ENCODE measurements around the gene TSHZ2. TPM values are rescaled to one million over a fixed set of nuclear protein-coding genes. Genes with fewer than 3 reads are reported as not detected.

Gene TSHZ2
- total and polyA plus RNA-seq, 2 donors (not counting 3 experiments of a cell fraction or from before 2014, with no cell fraction given): not detected

DNA sequence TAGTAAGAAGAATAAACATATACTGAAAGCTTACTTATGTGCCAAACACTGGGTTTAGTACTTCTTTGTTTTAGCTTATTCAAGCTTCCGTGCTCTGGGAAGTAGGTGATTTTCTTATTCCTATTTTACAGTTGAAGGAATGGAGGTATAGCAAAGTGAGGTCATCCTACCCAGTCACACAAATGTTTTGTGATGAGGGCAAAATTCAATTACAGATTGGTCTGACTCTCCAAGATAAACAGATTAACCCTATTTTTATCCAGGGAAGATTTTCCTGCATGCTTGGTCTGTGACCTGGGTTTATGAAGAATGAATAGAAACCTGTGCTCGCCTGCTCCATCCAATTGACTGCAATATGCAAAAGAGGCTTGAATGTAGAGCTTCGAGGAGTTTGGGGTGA lies 311.4 kb downstream of the TSHZ2 start:
- no peak overlapping the region for H3K27ac ChIP-seq (ENCODE audit: insufficient read depth, low read depth, low read length)
- BruUV-seq (replicated peaks): no TSS peak
- no peak overlapping the region for H3K4me2 ChIP-seq (ENCODE audit: insufficient read depth, low read length)

More for the DNA sequence above, 311.4 kb downstream of the TSHZ2 start:
- no peaks in the 10 kb centered on the region for H4K20me1 ChIP-seq (replicated peaks; ENCODE audit: control insufficient read depth, extremely low read depth, insufficient read depth, low read length)
- dilution Hi-C loops (cut with MboI; ENCODE audit: extremely low pct_ligation_motif_present, low sequenced_read_pairs): no loop called here
- CTCF ChIA-PET: no interaction called here
- TF ChIP-seq POLR2AphosphoS5 (IDR thresholded peaks at IDR 0.05; ENCODE audit: insufficient read depth, low read depth, low read length) (no peak), GATA2 (IDR thresholded peaks at IDR 0.05; ENCODE audit: insufficient read depth, insufficient read length, low read depth, low read length) (no peak), POLR2A (IDR thresholded peaks at IDR 0.05; ENCODE audit: low read depth, low read length) (no peak), MYC (IDR thresholded peaks at IDR 0.05; ENCODE audit: low read depth, low read length) (no peak), EZH2 (IDR thresholded peaks at IDR 0.05; ENCODE audit: borderline replicate concordance, low read depth, low read length, severe bottlenecking) (no peak), MAX (IDR thresholded peaks at IDR 0.05; ENCODE audit: insufficient read depth, insufficient read length) (no peak), JUN (IDR thresholded peaks at IDR 0.05; ENCODE audit: borderline replicate concordance, insufficient read depth, insufficient read length, low read depth) (no peak), FOS (IDR thresholded peaks at IDR 0.05; ENCODE audit: borderline replicate concordance, insufficient read depth, low read length) (no peak)
- TF ChIP-seq, protein P1, sequence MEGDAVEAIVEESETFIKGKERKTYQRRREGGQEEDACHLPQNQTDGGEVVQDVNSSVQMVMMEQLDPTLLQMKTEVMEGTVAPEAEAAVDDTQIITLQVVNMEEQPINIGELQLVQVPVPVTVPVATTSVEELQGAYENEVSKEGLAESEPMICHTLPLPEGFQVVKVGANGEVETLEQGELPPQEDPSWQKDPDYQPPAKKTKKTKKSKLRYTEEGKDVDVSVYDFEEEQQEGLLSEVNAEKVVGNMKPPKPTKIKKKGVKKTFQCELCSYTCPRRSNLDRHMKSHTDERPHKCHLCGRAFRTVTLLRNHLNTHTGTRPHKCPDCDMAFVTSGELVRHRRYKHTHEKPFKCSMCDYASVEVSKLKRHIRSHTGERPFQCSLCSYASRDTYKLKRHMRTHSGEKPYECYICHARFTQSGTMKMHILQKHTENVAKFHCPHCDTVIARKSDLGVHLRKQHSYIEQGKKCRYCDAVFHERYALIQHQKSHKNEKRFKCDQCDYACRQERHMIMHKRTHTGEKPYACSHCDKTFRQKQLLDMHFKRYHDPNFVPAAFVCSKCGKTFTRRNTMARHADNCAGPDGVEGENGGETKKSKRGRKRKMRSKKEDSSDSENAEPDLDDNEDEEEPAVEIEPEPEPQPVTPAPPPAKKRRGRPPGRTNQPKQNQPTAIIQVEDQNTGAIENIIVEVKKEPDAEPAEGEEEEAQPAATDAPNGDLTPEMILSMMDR (IDR thresholded peaks at IDR 0.05; ENCODE audit: extremely low read depth in 1 of 2, insufficient read depth in 1 of 2, low read depth in 1 of 2, low read length in 2 of 2): no peak
- no peak overlapping the region for H2AFZ ChIP-seq (ENCODE audit: low read depth, low read length)
- H3K9ac ChIP-seq (replicated peaks; ENCODE audit: extremely low read depth, insufficient read depth, low read length): no peak overlapping the region
- H3K36me3 ChIP-seq (ENCODE audit: control insufficient read depth in 2 of 2, extremely low read depth in 1 of 2, insufficient read depth in 2 of 2, low read length in 2 of 2): no peaks in the 10 kb centered on the region
- H3K79me2 ChIP-seq (ENCODE audit: control insufficient read depth, insufficient read depth, low read length): no peaks in the 10 kb centered on the region
- no peaks in the 10 kb centered on the region for H3K9me1 ChIP-seq (replicated peaks; ENCODE audit: control insufficient read depth, extremely low read depth, insufficient read depth, low read length)
- intact Hi-C loops (cut with micrococcal nuclease): no loop called here
- DNase-seq (ENCODE audit: low read depth, low spot score): no peak
- no peak overlapping the region for H3K4me3 ChIP-seq (replicated peaks in 1 of 3; ENCODE audit: insufficient read depth in 1 of 3, low read depth in 1 of 3, low read length in 3 of 3)
- POLR2A ChIA-PET: no interaction called here
- FAIRE-seq: no peak
- H3K27me3 ChIP-seq (ENCODE audit: control insufficient read depth in 2 of 2, insufficient read depth in 2 of 2, low read length in 2 of 2): no peaks in the 10 kb centered on the region
- no peaks in the 10 kb centered on the region for H3K9me3 ChIP-seq (replicated peaks; ENCODE audit: control insufficient read depth, insufficient read depth, low read length)
- H3K4me1 ChIP-seq (ENCODE audit: control insufficient read depth, extremely low read depth, insufficient read depth, low read length): no peaks in the 10 kb centered on the region
